K562 (cell line): ENCODE data around the gene MOB3B. TPM values are rescaled to one million over a fixed set of nuclear protein-coding genes. Genes with fewer than 3 reads are reported as not detected.

Source experiments
- ATAC-seq: fragments of 200-7000 bp; cut with Tn5 transposase; 3 replicates; pipeline ENCODE4 v1.9.1; 2020; ENCODE audit warnings: moderate library complexity
- BruUV-seq: library from RNA; stranded (reverse); fragments of 400-500 nt; replicated peaks from 2 replicates; lab custom pipeline; 2021; lab: Mats Ljungman, UMichigan
- CTCF ChIA-PET: fragments of 300-600 bp; formaldehyde crosslinking; extraction: SDS; loops from one replicate; lab custom pipeline; 2021; ENCODE audit warnings: low intra/inter-chr PET ratio; lab: Yijun Ruan, JAX
- POLR2A ChIA-PET: fragments of 300-600, 350-650 bp; sonication (Branson Sonifier 250); formaldehyde crosslinking; extraction: SDS; loops from one replicate; lab custom pipeline; 2021; ENCODE audit warnings: antibody characterized with exemption, inconsistent platforms; lab: Yijun Ruan, JAX
- DNase-seq, 4 experiments: peaks; one replicate each; pipeline versions ENCODE4 v3.0.0 to v3.0.0-alpha.2; 2011 to 2018; ENCODE audit warnings: low spot score in 3 of 4, mixed read lengths in 3 of 4; ENCODE audit errors: extremely low read depth in 1 of 4
- FAIRE-seq: peaks from 2 replicates; lab custom pipeline; 2011; peaks lifted over from hg19 to GRCh38; lab: Jason Lieb, UNC
- H2AFZ ChIP-seq: 2 replicates; pipeline ENCODE4 v1.6.0; 2011; ENCODE audit warnings: low read depth, low read length, control low read depth, inconsistent platforms
- H3K27ac ChIP-seq: fragments of 200-600 bp; 3 replicates; pipeline ENCODE4 v1.8.0; 2011; ENCODE audit warnings: low read depth, mild to moderate bottlenecking, control low read depth, inconsistent platforms, low read length, moderate library complexity, mixed read lengths; ENCODE audit errors: extremely low read depth
- H3K27me3 ChIP-seq, 2 experiments: fragments of 300-600 bp in 1 of 2; 2 replicates in 1 of 2; 3 replicates in 1 of 2; pipeline versions ENCODE4 v1.6.0 to v1.8.0; 2011; ENCODE audit warnings: inconsistent platforms in 2 of 2, low read length in 2 of 2, mild to moderate bottlenecking in 1 of 2, mixed read lengths in 1 of 2, moderate library complexity in 1 of 2; ENCODE audit not compliant: control insufficient read depth in 2 of 2, insufficient read depth in 2 of 2
- H3K36me3 ChIP-seq: fragments of 300-600 bp; 3 replicates; pipeline ENCODE4 v1.8.0; 2011; ENCODE audit warnings: mild to moderate bottlenecking, low read length, inconsistent platforms; ENCODE audit not compliant: control insufficient read depth, insufficient read depth
- H3K4me1 ChIP-seq, 2 experiments: fragments of 200-600 bp in 1 of 2; replicated peaks in 1 of 2; 2 replicates in 1 of 2; 3 replicates in 1 of 2; pipeline versions ENCODE4 v1.5.1 to v1.8.0; 2011; ENCODE audit warnings: inconsistent platforms in 2 of 2, low read length in 2 of 2, mild to moderate bottlenecking in 1 of 2, mixed read lengths in 1 of 2, moderate library complexity in 1 of 2; ENCODE audit not compliant: control insufficient read depth in 2 of 2, insufficient read depth in 2 of 2
- H3K4me2 ChIP-seq: 2 replicates; pipeline ENCODE4 v1.6.1; 2011; ENCODE audit warnings: low read length, control low read depth, inconsistent platforms, mixed read lengths; ENCODE audit not compliant: insufficient read depth
- H3K4me3 ChIP-seq: fragments of 200-600 bp; sonication (generic), shearing (Covaris generic); 2 replicates; pipeline ENCODE4 v1.5.1; 2016; ENCODE audit warnings: control low read depth, inconsistent platforms
- H3K79me2 ChIP-seq: fragments of 200-600 bp; 3 replicates; pipeline ENCODE4 v1.8.0; 2011; ENCODE audit warnings: low read length, inconsistent platforms; ENCODE audit not compliant: control insufficient read depth, insufficient read depth
- H3K9ac ChIP-seq, 2 experiments: 2 replicates each; pipeline versions ENCODE4 v1.6.0 to v1.6.1; 2011; ENCODE audit warnings: low read depth in 2 of 2, low read length in 2 of 2, control low read depth in 1 of 2, inconsistent platforms in 1 of 2, mild to moderate bottlenecking in 1 of 2, mixed read lengths in 1 of 2; ENCODE audit not compliant: insufficient read depth in 1 of 2
- H3K9me1 ChIP-seq: one replicate; pipeline ENCODE4 v1.6.0; 2011; ENCODE audit warnings: inconsistent platforms, mild to moderate bottlenecking, low read length, moderate library complexity; ENCODE audit not compliant: control insufficient read depth, insufficient read depth
- H3K9me3 ChIP-seq: replicated peaks from 2 replicates; pipeline ENCODE4 v1.5.1; 2011; ENCODE audit warnings: low read depth, low read length, inconsistent platforms; ENCODE audit not compliant: control insufficient read depth, insufficient read depth
- H4K20me1 ChIP-seq: replicated peaks from 2 replicates; pipeline ENCODE4 v1.6.1; 2011; ENCODE audit warnings: low read length, inconsistent platforms, mixed read lengths; ENCODE audit not compliant: control insufficient read depth, insufficient read depth
- ADNP ChIP-seq: fragments of 200-800 bp; sonication (Bioruptor generic); IDR thresholded peaks from 2 replicates; pipeline ENCODE4 v1.6.1; 2016; ENCODE audit warnings: missing genetic modification characterization, missing compliant biosample characterization
- RFX1 ChIP-seq: fragments of 450-650 bp; IDR thresholded peaks from 2 replicates; pipeline ENCODE4 v1.6.1; 2016; ENCODE audit warnings: mild to moderate bottlenecking, moderate library complexity
- ZNF668 ChIP-seq: fragments of 250-450 bp; sonication (Bioruptor Pico); IDR thresholded peaks from 2 replicates; pipeline ENCODE4 v1.8.0; 2022; ENCODE audit warnings: mild to moderate bottlenecking, inconsistent platforms
- WGBS: fragments of 100-300 bp; shearing (Covaris generic); methylation state at CpG from one replicate; pipeline ENCODE4 v1.1.6; 2016; ENCODE audit warnings: low coverage, mixed read lengths; ENCODE audit not compliant: insufficient coverage; ENCODE audit errors: missing lambda C conversion rate; 5-methylcytosine and 5-hydroxymethylcytosine counted together
- in situ Hi-C: fragments of 300-500 bp; cut with MboI; formaldehyde crosslinking; loops from 4 replicates; pipeline ENCODE4 v1.15.0; 2018; ENCODE audit warnings: inconsistent platforms, mixed read lengths
- intact Hi-C: fragments of 100-400 bp; cut with micrococcal nuclease; formaldehyde crosslinking; loops from 2 replicates; pipeline ENCODE4 v1.14.2; 2022
- polyA plus RNA-seq, 8 experiments: library from polyadenylated mRNA; depleted of rRNA in 4 of 8; stranded (reverse) in 5 of 8; unstranded in 3 of 8; fragments of >200 nt; fragmentation: Nextera tagmentation in 2 of 8; fragmentation: Illumina TruSeq in 1 of 8; extraction: Ambion mirVana in 2 of 8; extraction: Trizol in 1 of 8; gene quantifications; 2 replicates each; pipeline versions ENCODE4 v1.2.1 to v1.2.3, GENCODE V29; 2011 to 2014; ENCODE audit warnings: inconsistent platforms in 1 of 8, missing spikeins in 1 of 8
- total RNA-seq, 7 experiments: library from RNA; depleted of rRNA in 6 of 7; stranded (reverse); fragments of >200 nt in 6 of 7; fragmentation: Illumina TruSeq in 2 of 7; extraction: Trizol in 2 of 7; gene quantifications; 2 replicates each; pipeline versions ENCODE4 v1.2.1 to v1.2.3, GENCODE V29; 2011 to 2021; ENCODE audit warnings: low replicate concordance in 1 of 7
- TF ChIP-seq, protein P1 (sequence below), 2 experiments: fragments of 450-650 bp; IDR thresholded peaks; 2 replicates each; pipeline ENCODE4 v1.6.1; 2016
- TF ChIP-seq, protein P2 (sequence below): fragments of 450-650 bp; IDR thresholded peaks from 2 replicates; pipeline ENCODE4 v1.6.1; 2016; ENCODE audit warnings: antibody characterized with exemption

The MOB3B gene
- total and polyA plus RNA-seq, 9 of the 15 experiments (the other 6 are each of a cell fraction or from before 2014, with no cell fraction given), result 3.6 to 12.8 (median 7.2) TPM

DNA sequence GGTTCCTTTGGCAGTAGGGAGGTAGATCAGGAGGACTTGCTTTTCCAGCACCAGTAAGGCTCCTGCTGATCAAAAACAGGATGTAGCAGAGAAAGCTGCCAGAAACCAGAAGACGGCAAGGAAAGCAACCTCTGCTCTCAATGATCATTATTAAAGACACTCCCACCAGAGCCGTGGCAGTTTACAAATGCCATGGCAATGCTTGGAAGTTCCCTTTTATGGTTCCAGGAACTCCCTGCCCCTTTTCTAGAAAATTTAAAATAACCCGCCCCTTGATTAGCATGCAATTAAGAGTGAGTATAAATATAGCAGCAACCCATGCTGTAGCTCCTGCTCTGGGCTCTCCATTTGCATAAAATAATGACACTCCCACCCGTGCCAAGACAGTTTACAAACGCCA lies 248.8 kb downstream of the MOB3B start:
- BruUV-seq, result no TSS peak
- 0% methylated on average over 2 of the region's 5 CpGs for WGBS
- H3K9ac ChIP-seq, result no peak overlapping the region
- intact Hi-C loops (no loop called here), in situ Hi-C loops (no loop called here)
- ChIA-PET POLR2A (no interaction called here), CTCF (no interaction called here)
- H3K36me3 ChIP-seq, result no peaks in the 10 kb centered on the region
- no peak for DNase-seq
- ATAC-seq, result no peak
- FAIRE-seq, result no peak
- no peak overlapping the region for H3K4me2 ChIP-seq
- H3K9me3 ChIP-seq, result no peaks in the 10 kb centered on the region
- H3K79me2 ChIP-seq, result no peaks in the 10 kb centered on the region
- H3K4me3 ChIP-seq, result no peak overlapping the region
- H4K20me1 ChIP-seq, result no peaks in the 10 kb centered on the region
- H3K9me1 ChIP-seq, result no peaks in the 10 kb centered on the region
- H2AFZ ChIP-seq, result peak overlapping the region; percentile 45; the same call in 1 of the 2 replicates
- H3K27me3 ChIP-seq, result no peaks in the 10 kb centered on the region
- peaks cover 0 to 4% of the 10 kb centered on the region in 2 experiments; a peak in 2 of 5 replicates for H3K4me1 ChIP-seq
- H3K27ac ChIP-seq, result no peak overlapping the region
- TF ChIP-seq RFX1, result peak; percentile 22; the same call in 1 of the 2 replicates
- no peak for TF ChIP-seq ADNP (tag)

DNA sequence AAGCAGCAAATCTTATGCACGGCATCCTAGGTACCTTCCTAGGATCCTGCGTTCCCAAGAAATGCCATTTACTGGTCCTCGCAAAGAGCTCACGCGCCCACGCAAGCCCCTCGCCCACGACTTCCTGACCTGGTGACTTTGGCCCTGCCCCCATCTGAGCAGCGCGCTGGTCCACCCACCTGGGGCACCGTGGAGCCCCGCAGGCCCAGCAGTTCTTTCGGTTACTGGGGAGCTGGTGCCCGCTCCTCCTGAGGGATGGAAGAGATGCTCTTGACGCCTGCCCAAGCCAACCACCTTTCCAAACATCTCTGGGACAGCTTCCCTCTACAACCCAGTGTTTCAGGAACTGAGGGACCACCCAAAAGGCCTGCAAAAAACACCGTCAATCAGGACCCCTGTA lies 249.4 kb downstream of the MOB3B start:
- Histone ChIP-seq H2AFZ (no peak overlapping the region), H3K36me3 (no peaks in the 10 kb centered on the region), H3K9me1 (no peaks in the 10 kb centered on the region), H3K27ac (no peak overlapping the region), H3K9me3 (no peaks in the 10 kb centered on the region), H3K4me3 (no peak overlapping the region), H4K20me1 (no peaks in the 10 kb centered on the region), H3K4me2 (no peak overlapping the region), H3K9ac (no peak overlapping the region), H3K79me2 (no peaks in the 10 kb centered on the region), H3K27me3 (no peaks in the 10 kb centered on the region), H3K4me1 (peaks cover 0 to 4% of the 10 kb centered on the region in 2 experiments; a peak in 2 of 5 replicates)
- no peak for ATAC-seq
- ChIA-PET CTCF (no interaction called here), POLR2A (no interaction called here)
- intact Hi-C loops (no loop called here), in situ Hi-C loops (no loop called here)
- FAIRE-seq, result no peak
- TF ChIP-seq, protein P1, sequence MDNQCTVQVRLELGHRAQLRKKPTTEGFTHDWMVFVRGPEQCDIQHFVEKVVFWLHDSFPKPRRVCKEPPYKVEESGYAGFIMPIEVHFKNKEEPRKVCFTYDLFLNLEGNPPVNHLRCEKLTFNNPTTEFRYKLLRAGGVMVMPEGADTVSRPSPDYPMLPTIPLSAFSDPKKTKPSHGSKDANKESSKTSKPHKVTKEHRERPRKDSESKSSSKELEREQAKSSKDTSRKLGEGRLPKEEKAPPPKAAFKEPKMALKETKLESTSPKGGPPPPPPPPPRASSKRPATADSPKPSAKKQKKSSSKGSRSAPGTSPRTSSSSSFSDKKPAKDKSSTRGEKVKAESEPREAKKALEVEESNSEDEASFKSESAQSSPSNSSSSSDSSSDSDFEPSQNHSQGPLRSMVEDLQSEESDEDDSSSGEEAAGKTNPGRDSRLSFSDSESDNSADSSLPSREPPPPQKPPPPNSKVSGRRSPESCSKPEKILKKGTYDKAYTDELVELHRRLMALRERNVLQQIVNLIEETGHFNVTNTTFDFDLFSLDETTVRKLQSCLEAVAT (IDR thresholded peaks at IDR 0.05), result no peak
- TF ChIP-seq, protein P2, sequence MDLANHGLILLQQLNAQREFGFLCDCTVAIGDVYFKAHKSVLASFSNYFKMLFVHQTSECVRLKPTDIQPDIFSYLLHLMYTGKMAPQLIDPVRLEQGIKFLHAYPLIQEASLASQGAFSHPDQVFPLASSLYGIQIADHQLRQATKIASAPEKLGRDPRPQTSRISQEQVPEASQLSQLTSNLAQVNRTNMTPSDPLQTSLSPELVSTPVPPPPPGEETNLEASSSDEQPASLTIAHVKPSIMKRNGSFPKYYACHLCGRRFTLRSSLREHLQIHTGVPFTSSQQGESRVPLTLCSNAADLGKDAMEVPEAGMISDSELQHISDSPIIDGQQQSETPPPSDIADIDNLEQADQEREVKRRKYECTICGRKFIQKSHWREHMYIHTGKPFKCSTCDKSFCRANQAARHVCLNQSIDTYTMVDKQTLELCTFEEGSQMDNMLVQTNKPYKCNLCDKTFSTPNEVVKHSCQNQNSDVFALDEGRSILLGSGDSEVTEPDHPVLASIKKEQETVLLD, result no peak
- TF ChIP-seq ZNF668, result no peak
- DNase-seq, result no peak
- no TSS peak for BruUV-seq
- WGBS, result no CpG with 5 or more reads among the region's 16 CpGs
